ENCODE data around the gene ARMC10. TPM values are rescaled to one million over a fixed set of nuclear protein-coding genes. Genes with fewer than 3 reads are reported as not detected.
"Not testable (repeated sequence)": the region's sequence is repeated elsewhere in the genome, so short reads cannot be mapped to it uniquely, and the experiment has no call there.

The ARMC10 gene
- total and polyA plus RNA-seq, 4 donors: 14.6 to 20.1 (median 18.8) TPM

- Histone ChIP-seq H3K4me3 (ENCODE audit: low read depth in 1 of 3, low read length in 3 of 3) (no peak overlapping the region), H3K27ac (ENCODE audit: low read depth in 1 of 2, low read length in 2 of 2) (no peak overlapping the region), H3K4me1 (ENCODE audit: control insufficient read depth in 4 of 4, insufficient read depth in 4 of 4, low read length in 3 of 4) (peaks cover 0 to 29% (median 20%) of the 10 kb centered on the region in 4 donors), H3K36me3 (ENCODE audit: control insufficient read depth in 4 of 4, insufficient read depth in 3 of 4, low read depth in 1 of 4, low read length in 3 of 4) (no peaks in the 10 kb centered on the region), H3K27me3 (ENCODE audit: control insufficient read depth in 4 of 4, insufficient read depth in 4 of 4, low read length in 3 of 4) (no peaks in the 10 kb centered on the region), H3K9ac (ENCODE audit: low read depth in 1 of 2, low read length in 2 of 2) (no peak overlapping the region), H3K9me3 (ENCODE audit: control insufficient read depth in 4 of 4, low read length in 3 of 4) (no peaks in the 10 kb centered on the region)
- WGBS: 96% methylated on average over 3 of the region's 3 CpGs
- TF ChIP-seq TAF1 (conservative IDR thresholded peaks at IDR 0.05) (no peak), RAD21 (IDR thresholded peaks at IDR 0.05) (no peak), NR2F2 (IDR thresholded peaks at IDR 0.05) (no peak), HNF4A (conservative IDR thresholded peaks at IDR 0.05) (no peak), ATF3 (IDR thresholded peaks at IDR 0.05) (no peak), MAX (IDR thresholded peaks at IDR 0.05) (no peak)
- DNase-seq (ENCODE audit: low spot score): no peak
Measured at GRCh38 chr7:103077318-103077717, 2.4 kb downstream of the ARMC10 start.

GRCh38 chr7:103078226-103078625 lies 3.3 kb downstream of the ARMC10 start:
- not testable (repeated sequence) for H3K9me3 ChIP-seq (ENCODE audit: control insufficient read depth in 4 of 4, low read length in 3 of 4); H3K27me3 ChIP-seq (ENCODE audit: control insufficient read depth in 4 of 4, insufficient read depth in 4 of 4, low read length in 3 of 4); H3K9ac ChIP-seq (ENCODE audit: low read depth in 1 of 2, low read length in 2 of 2); H3K27ac ChIP-seq (ENCODE audit: low read depth in 1 of 2, low read length in 2 of 2); H3K36me3 ChIP-seq (ENCODE audit: control insufficient read depth in 4 of 4, insufficient read depth in 3 of 4, low read depth in 1 of 4, low read length in 3 of 4); DNase-seq (ENCODE audit: low spot score); H3K4me3 ChIP-seq (ENCODE audit: low read depth in 1 of 3, low read length in 3 of 3)
- 81% methylated on average over 6 of the region's 6 CpGs for WGBS
- H3K4me1 ChIP-seq (ENCODE audit: control insufficient read depth in 4 of 4, insufficient read depth in 4 of 4, low read length in 3 of 4): peaks cover 0 to 29% (median 20%) of the 10 kb centered on the region in 4 donors

- peaks cover 2 to 12% (median 8%) of the 10 kb centered on the region in 4 donors for H3K36me3 ChIP-seq (ENCODE audit: control insufficient read depth in 4 of 4, insufficient read depth in 3 of 4, low read depth in 1 of 4, low read length in 3 of 4)
- DNase-seq (ENCODE audit: low spot score): no peak
- TF ChIP-seq JUND (IDR thresholded peaks at IDR 0.05) (no peak), HNF4A (conservative IDR thresholded peaks at IDR 0.05) (no peak), TAF1 (conservative IDR thresholded peaks at IDR 0.05) (no peak), GABPA (IDR thresholded peaks at IDR 0.05 in 1 of 2, conservative IDR thresholded peaks at IDR 0.05 in 1 of 2) (no peak)
- H3K4me3 ChIP-seq (ENCODE audit: low read depth in 1 of 3, low read length in 3 of 3): no peak overlapping the region
- H3K9ac ChIP-seq (ENCODE audit: low read depth in 1 of 2, low read length in 2 of 2): no peak overlapping the region
- no peak overlapping the region for H3K27ac ChIP-seq (ENCODE audit: low read depth in 1 of 2, low read length in 2 of 2)
- no peaks in the 10 kb centered on the region for H3K9me3 ChIP-seq (ENCODE audit: control insufficient read depth in 4 of 4, low read length in 3 of 4)
- WGBS: 95% methylated on average over 3 of the region's 3 CpGs
- H3K4me1 ChIP-seq (ENCODE audit: control insufficient read depth in 4 of 4, insufficient read depth in 4 of 4, low read length in 3 of 4): peaks cover 0 to 21% (median 13%) of the 10 kb centered on the region in 4 donors
- H3K27me3 ChIP-seq (ENCODE audit: control insufficient read depth in 4 of 4, insufficient read depth in 4 of 4, low read length in 3 of 4): no peaks in the 10 kb centered on the region
Measured at GRCh38 chr7:103079836-103080235, 4.9 kb downstream of the ARMC10 start.

- no peak for DNase-seq (ENCODE audit: low spot score)
- peaks cover 0 to 15% (median 9%) of the 10 kb centered on the region in 4 donors for H3K4me1 ChIP-seq (ENCODE audit: control insufficient read depth in 4 of 4, insufficient read depth in 4 of 4, low read length in 3 of 4)
- no peaks in the 10 kb centered on the region for H3K9me3 ChIP-seq (ENCODE audit: control insufficient read depth in 4 of 4, low read length in 3 of 4)
- H3K4me3 ChIP-seq (ENCODE audit: low read depth in 1 of 3, low read length in 3 of 3): no peak overlapping the region
- TF ChIP-seq ZBTB33 (IDR thresholded peaks at IDR 0.05) (no peak), YY1 (IDR thresholded peaks at IDR 0.05) (no peak), HNF4A (conservative IDR thresholded peaks at IDR 0.05) (no peak), NR2F2 (IDR thresholded peaks at IDR 0.05) (no peak), RAD21 (IDR thresholded peaks at IDR 0.05) (no peak), HNF4G (IDR thresholded peaks at IDR 0.05) (no peak), RXRA (IDR thresholded peaks at IDR 0.05) (no peak), MAX (IDR thresholded peaks at IDR 0.05) (no peak), EGR1 (IDR thresholded peaks at IDR 0.05; ENCODE audit: low read depth in 2 of 2) (no peak), REST (IDR thresholded peaks at IDR 0.05) (no peak), FOXA2 (IDR thresholded peaks at IDR 0.05) (no peak), TAF1 (conservative IDR thresholded peaks at IDR 0.05) (no peak), ATF3 (IDR thresholded peaks at IDR 0.05) (no peak)
- H3K27me3 ChIP-seq (ENCODE audit: control insufficient read depth in 4 of 4, insufficient read depth in 4 of 4, low read length in 3 of 4): no peaks in the 10 kb centered on the region
- no peak overlapping the region for H3K27ac ChIP-seq (ENCODE audit: low read depth in 1 of 2, low read length in 2 of 2)
- peaks cover 5 to 15% (median 9%) of the 10 kb centered on the region in 4 donors for H3K36me3 ChIP-seq (ENCODE audit: control insufficient read depth in 4 of 4, insufficient read depth in 3 of 4, low read depth in 1 of 4, low read length in 3 of 4)
- WGBS: 97% methylated on average over 2 of the region's 2 CpGs
- H3K9ac ChIP-seq (ENCODE audit: low read depth in 1 of 2, low read length in 2 of 2): no peak overlapping the region
Measured at GRCh38 chr7:103080923-103081322, 6.0 kb downstream of the ARMC10 start.

All from liver (tissue), 9 donors.